Karpas-422 (cell line): ENCODE measurements around the gene ATXN1. TPM values are rescaled to one million over a fixed set of nuclear protein-coding genes. Genes with fewer than 3 reads are reported as not detected.
"Not testable (repeated sequence)": the region's sequence is repeated elsewhere in the genome, so short reads cannot be mapped to it uniquely, and the experiment has no call there.

Source experiments
- DNase-seq: peaks from one replicate; pipeline ENCODE4 v3.0.0-alpha.2; 2015
- H2AFZ ChIP-seq: fragments of 200-600 bp; sonication (generic); 2 replicates; pipeline ENCODE4 v1.6.1; 2014; ENCODE audit warnings: antibody characterized with exemption, low read length, mixed read lengths
- H3K27ac ChIP-seq: fragments of 200-600 bp; sonication (generic); 2 replicates; pipeline ENCODE4 v1.5.1; 2014; ENCODE audit warnings: mild to moderate bottlenecking, low read length, moderate library complexity
- H3K27me3 ChIP-seq: fragments of 200-600 bp; sonication (generic); 2 replicates; pipeline ENCODE4 v1.6.1; 2014; ENCODE audit warnings: low read length, mixed read lengths
- H3K36me3 ChIP-seq: fragments of 200-600 bp; sonication (generic); 2 replicates; pipeline ENCODE4 v1.6.1; 2014; ENCODE audit warnings: low read length, mixed read lengths; ENCODE audit not compliant: insufficient read depth
- H3K4me1 ChIP-seq: fragments of 200-600 bp; sonication (generic); 2 replicates; pipeline ENCODE4 v1.6.1; 2014; ENCODE audit warnings: mild to moderate bottlenecking, low read length, mixed read lengths
- H3K4me2 ChIP-seq: fragments of 200-600 bp; sonication (generic); 2 replicates; pipeline ENCODE4 v1.6.1; 2014; ENCODE audit warnings: low read length, low read depth, mild to moderate bottlenecking; ENCODE audit not compliant: poor library complexity, severe bottlenecking
- H3K4me3 ChIP-seq: fragments of 200-600 bp; sonication (generic); 2 replicates; pipeline ENCODE4 v1.5.1; 2014; ENCODE audit warnings: mild to moderate bottlenecking, antibody characterized with exemption, low read length, mixed read lengths
- H3K79me2 ChIP-seq: fragments of 200-600 bp; sonication (generic); 2 replicates; pipeline ENCODE4 v1.6.1; 2014; ENCODE audit warnings: mild to moderate bottlenecking, low read length, mixed read lengths
- H3K9ac ChIP-seq: fragments of 200-600 bp; sonication (generic); 2 replicates; pipeline ENCODE4 v1.6.0; 2014; ENCODE audit warnings: low read length
- H3K9me2 ChIP-seq: fragments of 200-600 bp; sonication (generic), shearing (Covaris generic); replicated peaks from 2 replicates; pipeline ENCODE4 v1.6.0; 2014; ENCODE audit warnings: mild to moderate bottlenecking, low read length, moderate library complexity; ENCODE audit not compliant: insufficient read depth
- H3K9me3 ChIP-seq: fragments of 300-700, 200-600 bp; sonication (generic); 2 replicates; pipeline ENCODE4 v1.6.1; 2014; ENCODE audit warnings: low read length, mixed read lengths
- H4K20me1 ChIP-seq: fragments of 200-600 bp; sonication (generic); 2 replicates; pipeline ENCODE4 v1.6.1; 2014; ENCODE audit warnings: mild to moderate bottlenecking, antibody characterized with exemption, low read length, low read depth; ENCODE audit not compliant: insufficient read depth
- total RNA-seq: library from RNA; depleted of rRNA; stranded (reverse); fragments of >200 nt; shearing (Covaris generic); gene quantifications from 2 replicates; pipeline ENCODE4 v1.2.3, GENCODE V29; 2014; ENCODE audit warnings: low replicate concordance

The ATXN1 gene
- total RNA-seq, 1 experiment from 2014 or later: 0.37 TPM

GRCh38 chr6:16634855-16635254, 126.4 kb downstream of the ATXN1 start:
- peaks cover 9% of the 10 kb centered on the region for H3K4me1 ChIP-seq
- H3K9me3 ChIP-seq: no peaks in the 10 kb centered on the region
- no peak overlapping the region for H3K27ac ChIP-seq
- H2AFZ ChIP-seq: no peak overlapping the region
- H3K9ac ChIP-seq: no peak overlapping the region
- no peaks in the 10 kb centered on the region for H3K9me2 ChIP-seq
- no peak for DNase-seq
- no peaks in the 10 kb centered on the region for H3K27me3 ChIP-seq
- no peaks in the 10 kb centered on the region for H4K20me1 ChIP-seq
- H3K4me2 ChIP-seq: no peak overlapping the region
- H3K79me2 ChIP-seq: no peaks in the 10 kb centered on the region
- no peaks in the 10 kb centered on the region for H3K36me3 ChIP-seq
- no peak overlapping the region for H3K4me3 ChIP-seq

- Histone ChIP-seq H3K36me3 (no peaks in the 10 kb centered on the region), H3K79me2 (no peaks in the 10 kb centered on the region), H3K9me2 (no peaks in the 10 kb centered on the region), H4K20me1 (no peaks in the 10 kb centered on the region), H3K4me2 (no peak overlapping the region), H3K27ac (no peak overlapping the region), H3K4me3 (no peak overlapping the region), H2AFZ (no peak overlapping the region), H3K9me3 (no peaks in the 10 kb centered on the region), H3K9ac (no peak overlapping the region), H3K27me3 (no peaks in the 10 kb centered on the region), H3K4me1 (peaks cover 9% of the 10 kb centered on the region)
- no peak for DNase-seq
These were observed 127.3 kb downstream of the ATXN1 start for GRCh38 chr6:16633961-16634360.

GRCh38 chr6:16633465-16633864, 127.8 kb downstream of the ATXN1 start:
- Histone ChIP-seq H3K79me2 (no peaks in the 10 kb centered on the region), H4K20me1 (no peaks in the 10 kb centered on the region), H3K27me3 (no peaks in the 10 kb centered on the region), H2AFZ (no peak overlapping the region), H3K9me2 (no peaks in the 10 kb centered on the region), H3K36me3 (no peaks in the 10 kb centered on the region), H3K9me3 (no peaks in the 10 kb centered on the region), H3K27ac (no peak overlapping the region), H3K4me1 (peaks cover 9% of the 10 kb centered on the region), H3K4me3 (no peak overlapping the region), H3K4me2 (no peak overlapping the region), H3K9ac (no peak overlapping the region)
- no peak for DNase-seq

DNA sequence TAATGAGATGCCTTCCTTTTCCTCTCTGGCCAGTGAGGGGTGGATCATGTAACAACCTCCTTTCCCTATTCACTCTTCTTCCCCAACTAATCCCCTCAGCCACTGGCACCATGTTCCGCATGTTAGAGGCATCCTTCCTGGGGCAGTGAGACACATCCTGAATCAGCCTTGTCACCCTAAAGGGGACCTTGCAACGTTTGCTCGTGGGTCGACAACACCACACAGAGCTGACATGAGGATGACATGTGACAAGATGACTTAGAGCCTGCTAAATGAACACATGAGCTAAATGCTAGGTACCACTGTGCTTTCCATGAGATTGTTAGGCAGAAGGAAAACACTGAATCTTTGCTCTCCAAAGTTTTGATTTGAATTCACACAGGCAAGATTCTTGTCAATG, 129.2 kb downstream of the ATXN1 start:
- H3K4me1 ChIP-seq: peaks cover 9% of the 10 kb centered on the region
- H3K79me2 ChIP-seq: no peaks in the 10 kb centered on the region
- DNase-seq: no peak
- no peak overlapping the region for H3K27ac ChIP-seq
- H3K36me3 ChIP-seq: no peaks in the 10 kb centered on the region
- no peak overlapping the region for H3K9ac ChIP-seq
- no peak overlapping the region for H3K4me3 ChIP-seq
- no peak overlapping the region for H2AFZ ChIP-seq
- no peak overlapping the region for H3K4me2 ChIP-seq
- H3K9me3 ChIP-seq: no peaks in the 10 kb centered on the region
- no peaks in the 10 kb centered on the region for H4K20me1 ChIP-seq
- H3K9me2 ChIP-seq: no peaks in the 10 kb centered on the region
- H3K27me3 ChIP-seq: no peaks in the 10 kb centered on the region

DNA sequence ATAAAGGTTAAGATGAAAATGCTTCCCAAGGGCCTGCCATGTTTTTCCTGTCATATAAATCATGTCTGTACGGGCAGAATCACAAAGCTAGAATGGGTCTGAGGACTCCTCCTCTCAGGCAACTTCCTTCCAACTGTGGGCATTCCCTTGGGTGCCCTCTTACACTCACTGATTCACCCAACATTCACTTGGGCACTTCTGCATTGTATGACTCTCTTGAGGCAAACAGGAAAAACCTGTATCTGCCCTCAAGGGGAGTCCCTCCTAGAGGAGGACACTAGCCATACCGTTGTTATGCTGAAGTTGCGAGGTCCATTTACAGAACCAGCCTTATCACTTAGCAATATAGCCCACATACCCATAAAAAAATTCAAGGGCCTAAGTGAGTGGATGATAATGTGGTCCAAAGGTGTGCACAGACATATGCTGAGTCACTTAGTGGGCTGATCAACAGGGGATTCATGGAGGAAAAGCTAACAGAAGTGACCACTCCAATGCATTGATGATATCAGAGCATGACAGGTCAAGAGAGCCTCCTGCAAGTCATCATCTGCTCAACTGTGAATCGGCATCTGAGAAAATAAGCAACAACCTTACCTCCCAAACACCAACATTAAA, 131.1 kb downstream of the ATXN1 start:
- Histone ChIP-seq H3K27me3 (no peaks in the 10 kb centered on the region), H3K36me3 (no peaks in the 10 kb centered on the region), H3K79me2 (no peaks in the 10 kb centered on the region), H3K9me2 (no peaks in the 10 kb centered on the region), H3K4me3 (no peak overlapping the region), H3K4me1 (peaks cover 9% of the 10 kb centered on the region), H3K4me2 (no peak overlapping the region), H3K27ac (no peak overlapping the region), H2AFZ (no peak overlapping the region), H3K9me3 (no peaks in the 10 kb centered on the region), H4K20me1 (no peaks in the 10 kb centered on the region), H3K9ac (no peak overlapping the region)
- DNase-seq: no peak

GRCh38 chr6:16628580-16628979, 132.7 kb downstream of the ATXN1 start:
- H4K20me1 ChIP-seq, H3K9ac ChIP-seq, H3K9me3 ChIP-seq, H3K9me2 ChIP-seq, H3K4me1 ChIP-seq, H3K27me3 ChIP-seq, H3K36me3 ChIP-seq, H2AFZ ChIP-seq, DNase-seq, H3K27ac ChIP-seq, H3K4me2 ChIP-seq, H3K79me2 ChIP-seq, H3K4me3 ChIP-seq: not testable (repeated sequence)

DNA sequence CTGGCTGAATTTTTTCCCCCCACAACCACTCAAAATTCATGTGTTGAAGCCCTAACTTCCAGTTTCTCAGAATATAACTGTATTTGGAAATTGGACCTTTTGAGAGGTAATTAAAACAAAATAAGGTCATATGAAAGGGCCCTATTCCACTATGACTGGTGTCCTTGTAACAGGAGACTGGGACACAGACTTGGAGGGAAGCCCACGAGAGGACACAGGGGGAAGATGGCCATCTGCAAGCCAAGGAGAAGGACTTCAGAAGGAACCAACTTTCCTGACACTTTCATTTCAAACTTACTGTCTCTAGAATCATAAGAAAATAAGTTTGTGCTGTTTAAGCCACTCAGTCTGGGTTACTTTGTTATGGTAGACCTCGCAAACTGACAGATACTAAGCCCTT, 134.6 kb downstream of the ATXN1 start:
- H3K9me2 ChIP-seq: no peaks in the 10 kb centered on the region
- H3K4me2 ChIP-seq: no peak overlapping the region
- H2AFZ ChIP-seq: no peak overlapping the region
- no peaks in the 10 kb centered on the region for H3K27me3 ChIP-seq
- no peaks in the 10 kb centered on the region for H3K79me2 ChIP-seq
- no peaks in the 10 kb centered on the region for H3K36me3 ChIP-seq
- no peak overlapping the region for H3K27ac ChIP-seq
- H4K20me1 ChIP-seq: no peaks in the 10 kb centered on the region
- no peak overlapping the region for H3K4me3 ChIP-seq
- no peak for DNase-seq
- no peaks in the 10 kb centered on the region for H3K9me3 ChIP-seq
- H3K9ac ChIP-seq: no peak overlapping the region
- H3K4me1 ChIP-seq: peaks cover 17% of the 10 kb centered on the region

GRCh38 chr6:16625291-16626265, 135.7 kb downstream of the ATXN1 start:
- Histone ChIP-seq H4K20me1 (no peaks in the 10 kb centered on the region), H3K4me1 (peaks cover 11% of the 10 kb centered on the region), H3K9me2 (no peaks in the 10 kb centered on the region), H3K9ac (no peak overlapping the region), H2AFZ (no peak overlapping the region), H3K4me3 (no peak overlapping the region), H3K36me3 (no peaks in the 10 kb centered on the region), H3K27me3 (no peaks in the 10 kb centered on the region), H3K27ac (no peak overlapping the region), H3K9me3 (no peaks in the 10 kb centered on the region), H3K79me2 (no peaks in the 10 kb centered on the region), H3K4me2 (no peak overlapping the region)
- no peak for DNase-seq
